ENCODE data around the gene PDCD1. TPM values are rescaled to one million over a fixed set of nuclear protein-coding genes. Genes with fewer than 3 reads are reported as not detected.

The PDCD1 gene
- total and polyA plus RNA-seq, 2 donors (not counting 1 experiment from before 2014, with no cell fraction given): not detected

DNA sequence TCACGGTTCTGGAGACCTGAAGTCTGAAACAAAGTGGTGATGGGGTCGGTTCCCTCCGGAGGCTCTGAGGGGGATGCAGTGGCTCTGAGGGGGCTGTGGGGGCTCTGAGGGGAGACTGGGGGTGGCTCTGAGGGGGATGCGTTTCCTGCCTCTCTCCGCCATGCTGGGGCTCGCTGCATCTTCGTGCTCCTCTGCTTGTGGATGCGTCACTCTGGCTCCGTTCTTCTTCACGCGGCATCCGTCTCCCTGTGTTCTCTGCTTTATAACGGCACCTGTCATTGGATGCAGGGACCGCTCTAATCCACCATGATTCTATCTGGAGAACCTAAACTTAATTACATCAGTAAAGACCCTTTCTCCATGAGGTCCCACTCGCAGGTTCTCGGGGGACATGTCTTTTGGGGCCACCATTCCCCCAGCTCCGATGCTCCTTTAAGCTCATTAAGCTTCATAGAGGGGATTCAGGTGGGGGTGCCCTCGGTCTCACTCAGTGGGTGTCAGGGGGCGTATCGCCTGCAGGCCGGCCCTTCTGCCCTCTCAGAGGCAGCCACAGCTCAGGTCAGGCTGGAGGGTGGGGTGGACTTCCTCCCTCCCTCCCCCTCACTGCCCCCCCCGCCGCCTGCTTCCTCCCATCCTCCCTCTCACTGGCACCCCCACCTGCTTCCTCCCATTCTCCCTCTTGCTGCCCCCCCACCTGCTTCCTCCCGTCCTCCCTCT is 29.3 kb upstream of the PDCD1 start:
- H3K79me2 ChIP-seq (ENCODE audit: control insufficient read depth, insufficient read depth, low read length): no peaks in the 10 kb centered on the region

DNA sequence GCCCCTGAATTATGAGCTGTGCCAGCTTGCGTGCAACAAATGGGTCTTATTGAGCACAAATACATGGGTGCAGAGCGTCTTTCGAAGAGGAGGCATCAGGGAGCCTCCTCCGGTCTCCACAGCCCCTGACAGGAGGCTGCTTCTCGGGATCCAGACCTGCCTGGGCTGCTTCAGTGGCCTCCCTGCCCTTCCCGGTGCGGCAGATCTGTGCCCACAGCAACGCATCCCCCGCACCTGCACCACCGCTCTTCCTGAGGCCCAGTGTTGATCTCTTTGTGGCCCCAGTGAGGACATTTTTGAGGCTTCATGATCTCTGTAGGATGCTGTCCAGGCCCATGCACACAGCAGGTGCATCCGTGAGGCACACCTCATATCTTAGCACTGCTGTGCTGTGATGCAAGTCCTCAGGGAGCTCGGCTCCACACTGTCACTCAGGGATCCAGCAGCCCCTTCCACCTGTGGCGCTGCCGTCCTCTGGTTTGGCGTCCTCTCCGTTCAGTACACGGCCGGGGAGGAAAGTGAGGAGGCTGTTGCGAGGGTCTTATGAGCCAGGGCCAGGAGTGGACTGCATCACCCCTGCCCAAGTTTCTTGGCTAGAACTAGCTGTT is 28.2 kb upstream of the PDCD1 start:
- no peaks in the 10 kb centered on the region for H3K27me3 ChIP-seq (ENCODE audit: control insufficient read depth, insufficient read depth, low read length)
- peaks cover 7% of the 10 kb centered on the region for H3K4me1 ChIP-seq (ENCODE audit: control insufficient read depth, extremely low read depth, insufficient read depth, low read length)
- H2AFZ ChIP-seq (ENCODE audit: low read length): no peak overlapping the region
- H3K36me3 ChIP-seq (ENCODE audit: control insufficient read depth, insufficient read depth, low read length): no peaks in the 10 kb centered on the region
- no peaks in the 10 kb centered on the region for H4K20me1 ChIP-seq (ENCODE audit: control insufficient read depth, extremely low read depth, insufficient read depth, low read length)
- no peak overlapping the region for H3K4me2 ChIP-seq (ENCODE audit: extremely low read depth, insufficient read depth, low read length)
- H3K9me3 ChIP-seq (ENCODE audit: control insufficient read depth, insufficient read depth, low read depth, low read length): no peaks in the 10 kb centered on the region
- no peak overlapping the region for H3K9ac ChIP-seq (ENCODE audit: insufficient read depth, low read length)
- TF ChIP-seq EZH2 (IDR thresholded peaks at IDR 0.05; ENCODE audit: low read length, missing control alignments): no peak
- TF ChIP-seq, protein P1, sequence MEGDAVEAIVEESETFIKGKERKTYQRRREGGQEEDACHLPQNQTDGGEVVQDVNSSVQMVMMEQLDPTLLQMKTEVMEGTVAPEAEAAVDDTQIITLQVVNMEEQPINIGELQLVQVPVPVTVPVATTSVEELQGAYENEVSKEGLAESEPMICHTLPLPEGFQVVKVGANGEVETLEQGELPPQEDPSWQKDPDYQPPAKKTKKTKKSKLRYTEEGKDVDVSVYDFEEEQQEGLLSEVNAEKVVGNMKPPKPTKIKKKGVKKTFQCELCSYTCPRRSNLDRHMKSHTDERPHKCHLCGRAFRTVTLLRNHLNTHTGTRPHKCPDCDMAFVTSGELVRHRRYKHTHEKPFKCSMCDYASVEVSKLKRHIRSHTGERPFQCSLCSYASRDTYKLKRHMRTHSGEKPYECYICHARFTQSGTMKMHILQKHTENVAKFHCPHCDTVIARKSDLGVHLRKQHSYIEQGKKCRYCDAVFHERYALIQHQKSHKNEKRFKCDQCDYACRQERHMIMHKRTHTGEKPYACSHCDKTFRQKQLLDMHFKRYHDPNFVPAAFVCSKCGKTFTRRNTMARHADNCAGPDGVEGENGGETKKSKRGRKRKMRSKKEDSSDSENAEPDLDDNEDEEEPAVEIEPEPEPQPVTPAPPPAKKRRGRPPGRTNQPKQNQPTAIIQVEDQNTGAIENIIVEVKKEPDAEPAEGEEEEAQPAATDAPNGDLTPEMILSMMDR (conservative IDR thresholded peaks at IDR 0.05 in 1 of 2, IDR thresholded peaks at IDR 0.05 in 1 of 2; ENCODE audit: low read depth in 1 of 2, low read length in 2 of 2): no peak
- no peak overlapping the region for H3K27ac ChIP-seq (ENCODE audit: insufficient read depth, low read length)
- H3K79me2 ChIP-seq (ENCODE audit: control insufficient read depth, insufficient read depth, low read length): no peaks in the 10 kb centered on the region
- H3K4me3 ChIP-seq (replicated peaks in 1 of 4; ENCODE audit: control extremely low read depth in 1 of 4, insufficient read depth in 1 of 4, low read depth in 3 of 4, low read length in 4 of 4): no peak overlapping the region
- DNase-seq (ENCODE audit: low read depth in 2 of 2): no peak

More for the DNA sequence above, 29.3 kb upstream of the PDCD1 start:
- Histone ChIP-seq H3K36me3 (ENCODE audit: control insufficient read depth, insufficient read depth, low read length) (no peaks in the 10 kb centered on the region), H2AFZ (ENCODE audit: low read length) (no peak overlapping the region), H3K27ac (ENCODE audit: insufficient read depth, low read length) (no peak overlapping the region), H3K9ac (ENCODE audit: insufficient read depth, low read length) (no peak overlapping the region), H4K20me1 (ENCODE audit: control insufficient read depth, extremely low read depth, insufficient read depth, low read length) (no peaks in the 10 kb centered on the region), H3K4me2 (ENCODE audit: extremely low read depth, insufficient read depth, low read length) (no peak overlapping the region), H3K9me3 (ENCODE audit: control insufficient read depth, insufficient read depth, low read depth, low read length) (no peaks in the 10 kb centered on the region), H3K4me1 (ENCODE audit: control insufficient read depth, extremely low read depth, insufficient read depth, low read length) (no peaks in the 10 kb centered on the region), H3K27me3 (ENCODE audit: control insufficient read depth, insufficient read depth, low read length) (no peaks in the 10 kb centered on the region), H3K4me3 (replicated peaks in 1 of 4; ENCODE audit: control extremely low read depth in 1 of 4, insufficient read depth in 1 of 4, low read depth in 3 of 4, low read length in 4 of 4) (no peak overlapping the region)
- TF ChIP-seq, protein P1 (conservative IDR thresholded peaks at IDR 0.05 in 1 of 2, IDR thresholded peaks at IDR 0.05 in 1 of 2; ENCODE audit: low read depth in 1 of 2, low read length in 2 of 2): no peak
- TF ChIP-seq EZH2 (IDR thresholded peaks at IDR 0.05; ENCODE audit: low read length, missing control alignments): no peak
- no peak for DNase-seq (ENCODE audit: low read depth in 2 of 2)

DNA sequence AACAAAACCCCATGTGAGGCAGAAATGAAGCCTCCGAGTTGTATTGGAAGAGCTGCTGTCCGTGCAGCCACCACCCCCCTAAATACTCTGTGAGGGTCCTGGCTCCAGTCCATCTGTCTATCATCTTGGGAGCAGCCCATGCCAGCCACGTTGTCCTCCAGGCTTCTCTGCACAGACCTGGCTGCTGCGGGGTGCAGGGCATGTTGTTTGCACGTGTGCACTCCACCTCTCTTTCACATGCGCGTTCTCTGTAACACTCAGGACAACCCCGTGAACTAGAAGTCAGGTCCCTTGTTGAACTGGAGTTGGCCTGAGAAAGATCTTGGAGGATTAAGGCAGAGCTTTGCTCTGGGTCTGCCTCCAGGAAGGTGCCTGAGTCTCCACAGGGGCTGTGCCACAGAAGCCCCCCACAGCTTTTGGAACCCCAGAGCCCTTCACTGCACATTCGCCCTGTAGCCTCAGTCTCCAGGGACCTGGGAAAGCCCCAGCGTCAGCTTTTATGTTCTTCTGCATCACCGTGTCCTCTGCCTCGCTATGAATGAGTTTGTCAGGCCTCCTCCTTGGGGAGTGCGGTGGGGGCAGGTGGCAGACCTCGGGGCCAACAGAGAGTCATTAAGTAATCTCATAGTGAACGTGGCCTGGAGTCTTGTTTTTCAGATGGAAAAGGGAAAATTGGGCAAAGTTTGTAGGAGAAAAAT is 27.4 kb upstream of the PDCD1 start:
- no peak overlapping the region for H3K4me2 ChIP-seq (ENCODE audit: extremely low read depth, insufficient read depth, low read length)
- TF ChIP-seq, protein P1 (conservative IDR thresholded peaks at IDR 0.05 in 1 of 2, IDR thresholded peaks at IDR 0.05 in 1 of 2; ENCODE audit: low read depth in 1 of 2, low read length in 2 of 2): no peak
- H4K20me1 ChIP-seq (ENCODE audit: control insufficient read depth, extremely low read depth, insufficient read depth, low read length): no peaks in the 10 kb centered on the region
- H3K9ac ChIP-seq (ENCODE audit: insufficient read depth, low read length): no peak overlapping the region
- no peak for DNase-seq (ENCODE audit: low read depth in 2 of 2)
- H3K27me3 ChIP-seq (ENCODE audit: control insufficient read depth, insufficient read depth, low read length): no peaks in the 10 kb centered on the region
- no peak overlapping the region for H3K27ac ChIP-seq (ENCODE audit: insufficient read depth, low read length)
- H3K4me1 ChIP-seq (ENCODE audit: control insufficient read depth, extremely low read depth, insufficient read depth, low read length): peaks cover 10% of the 10 kb centered on the region
- H3K4me3 ChIP-seq (replicated peaks in 1 of 4; ENCODE audit: control extremely low read depth in 1 of 4, insufficient read depth in 1 of 4, low read depth in 3 of 4, low read length in 4 of 4): no peak overlapping the region
- H3K9me3 ChIP-seq (ENCODE audit: control insufficient read depth, insufficient read depth, low read depth, low read length): no peaks in the 10 kb centered on the region
- no peaks in the 10 kb centered on the region for H3K36me3 ChIP-seq (ENCODE audit: control insufficient read depth, insufficient read depth, low read length)
- no peaks in the 10 kb centered on the region for H3K79me2 ChIP-seq (ENCODE audit: control insufficient read depth, insufficient read depth, low read length)
- no peak overlapping the region for H2AFZ ChIP-seq (ENCODE audit: low read length)
